Myocyte (in vitro differentiated cells): ENCODE data around the gene ZNF358. TPM values are rescaled to one million over a fixed set of nuclear protein-coding genes. Genes with fewer than 3 reads are reported as not detected.

Source experiments
- DNase-seq: peaks from one replicate; pipeline ENCODE4 v3.0.0-alpha.2; 2012; ENCODE audit warnings: low read depth
- total RNA-seq: library from RNA; depleted of rRNA; stranded (reverse); fragments of >200 nt; gene quantifications from 2 replicates; pipeline ENCODE4 v1.2.3, GENCODE V29; 2014

ZNF358 gene
- total RNA-seq, 1 donor from 2014 or later, result 70.8 TPM

DNA sequence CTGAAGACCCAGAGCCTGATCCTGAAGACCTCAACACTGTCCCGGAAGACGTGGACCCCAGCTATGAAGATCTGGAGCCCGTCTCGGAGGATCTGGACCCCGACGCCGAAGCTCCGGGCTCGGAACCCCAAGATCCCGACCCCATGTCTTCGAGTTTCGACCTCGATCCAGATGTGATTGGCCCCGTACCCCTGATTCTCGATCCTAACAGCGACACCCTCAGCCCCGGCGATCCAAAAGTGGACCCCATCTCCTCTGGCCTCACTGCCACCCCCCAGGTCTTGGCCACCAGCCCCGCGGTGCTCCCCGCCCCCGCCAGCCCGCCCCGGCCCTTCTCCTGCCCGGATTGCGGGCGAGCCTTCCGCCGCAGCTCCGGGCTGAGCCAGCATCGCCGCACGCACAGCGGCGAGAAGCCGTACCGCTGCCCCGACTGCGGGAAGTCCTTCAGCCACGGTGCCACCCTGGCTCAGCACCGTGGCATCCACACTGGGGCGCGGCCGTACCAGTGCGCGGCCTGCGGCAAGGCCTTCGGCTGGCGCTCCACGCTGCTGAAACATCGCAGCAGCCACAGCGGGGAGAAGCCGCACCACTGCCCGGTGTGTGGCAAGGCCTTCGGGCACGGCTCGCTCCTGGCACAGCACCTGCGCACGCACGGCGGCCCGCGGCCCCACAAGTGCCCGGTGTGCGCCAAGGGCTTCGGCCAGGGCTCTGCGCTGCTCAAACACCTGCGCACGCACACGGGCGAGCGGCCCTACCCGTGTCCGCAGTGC lies 3.6 kb downstream of the ZNF358 start:
- no peak for DNase-seq

DNA sequence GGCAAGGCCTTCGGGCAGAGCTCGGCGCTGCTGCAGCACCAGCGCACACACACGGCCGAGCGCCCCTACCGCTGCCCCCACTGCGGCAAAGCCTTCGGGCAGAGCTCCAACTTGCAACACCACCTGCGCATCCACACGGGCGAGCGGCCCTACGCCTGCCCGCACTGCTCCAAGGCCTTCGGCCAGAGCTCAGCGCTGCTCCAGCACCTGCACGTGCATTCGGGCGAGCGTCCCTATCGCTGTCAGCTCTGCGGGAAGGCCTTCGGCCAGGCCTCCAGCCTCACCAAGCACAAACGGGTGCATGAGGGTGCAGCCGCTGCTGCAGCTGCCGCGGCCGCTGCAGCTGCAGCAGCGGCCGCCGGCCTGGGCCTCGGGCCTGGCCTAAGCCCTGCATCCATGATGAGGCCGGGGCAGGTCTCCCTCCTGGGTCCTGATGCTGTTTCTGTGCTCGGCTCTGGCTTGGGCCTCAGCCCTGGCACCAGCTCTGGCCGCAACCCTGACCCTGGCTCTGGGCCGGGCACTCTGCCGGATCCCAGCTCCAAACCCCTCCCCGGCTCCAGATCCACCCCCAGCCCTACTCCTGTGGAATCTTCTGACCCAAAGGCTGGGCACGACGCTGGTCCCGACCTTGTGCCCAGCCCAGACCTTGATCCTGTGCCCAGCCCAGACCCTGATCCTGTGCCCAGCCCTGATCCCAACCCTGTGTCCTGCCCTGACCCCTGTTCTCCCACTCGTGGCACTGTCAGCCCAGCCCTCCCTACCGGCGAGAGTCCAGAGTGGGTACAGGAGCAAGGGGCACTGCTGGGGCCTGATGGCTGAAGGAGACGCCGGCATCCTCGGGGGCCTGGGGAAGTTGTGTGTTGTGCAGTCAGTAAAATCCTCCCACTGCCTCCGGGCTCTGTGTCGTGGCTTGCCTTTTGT lies 4.5 kb downstream of the ZNF358 start:
- no peak for DNase-seq

DNA sequence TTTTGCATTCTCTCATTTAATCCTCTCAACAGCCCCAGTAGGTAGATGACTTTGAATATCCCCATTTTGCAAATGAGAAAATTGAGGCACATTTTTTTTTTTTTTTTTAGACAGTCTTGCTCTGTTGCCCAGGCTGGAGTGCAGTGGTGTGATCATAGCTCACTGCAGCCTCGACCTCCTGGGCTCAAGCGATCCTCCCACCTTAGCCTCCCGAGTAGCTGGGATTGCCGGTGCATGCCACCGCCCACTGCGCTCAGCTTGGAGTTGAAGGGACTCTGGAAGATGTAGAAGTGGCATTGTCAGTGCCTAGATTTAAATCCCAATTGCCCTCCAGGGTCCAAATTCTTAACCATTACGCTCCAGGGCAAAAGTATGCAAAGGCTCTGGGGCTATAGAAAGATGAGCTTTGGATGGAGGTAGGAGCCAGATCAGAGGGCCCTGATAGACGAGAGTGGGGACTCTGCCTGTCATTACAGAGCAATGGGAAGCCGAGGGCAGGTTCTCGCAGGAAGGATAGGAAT lies 5.7 kb downstream of the ZNF358 start:
- no peak for DNase-seq

DNA sequence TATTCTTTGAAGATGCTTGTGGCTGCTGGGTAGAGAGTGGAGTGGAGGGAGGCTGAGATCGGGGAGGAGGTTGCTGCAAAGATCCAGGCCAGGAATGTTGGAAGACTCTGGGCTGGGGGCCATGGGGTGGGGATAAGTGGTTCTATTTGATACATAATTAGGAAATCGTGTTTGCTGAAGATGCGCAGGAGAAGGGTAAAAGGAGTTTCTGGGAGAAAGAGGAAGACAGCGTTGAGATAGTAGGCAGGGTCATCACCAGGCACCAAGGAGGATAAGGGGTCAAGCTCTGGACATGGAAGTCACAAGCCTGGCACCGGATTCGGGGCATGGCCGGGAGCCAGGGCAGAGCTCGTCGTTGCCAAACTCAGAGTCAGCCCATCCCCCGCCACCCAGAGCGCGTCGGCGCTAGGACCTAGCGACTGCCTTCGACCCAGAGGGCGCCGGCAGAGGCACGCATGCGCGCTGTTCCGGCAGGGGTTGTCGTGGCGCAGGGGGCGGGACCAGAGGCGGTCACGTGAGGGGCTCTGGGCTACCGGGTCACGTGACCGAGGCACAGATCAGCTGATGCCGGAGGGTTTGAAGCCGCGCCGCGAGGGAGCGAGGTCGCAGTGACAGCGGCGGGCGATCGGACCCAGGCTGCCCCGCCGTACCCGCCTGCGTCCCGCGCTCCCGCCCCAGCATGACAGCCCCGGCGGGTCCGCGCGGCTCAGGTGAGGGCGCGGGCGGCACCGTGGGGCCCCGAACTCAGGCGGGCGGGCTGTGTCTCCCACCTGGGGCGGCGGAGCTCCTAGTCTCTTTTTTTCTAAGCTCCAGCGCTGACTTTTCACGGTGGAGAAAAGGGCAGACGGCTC lies 6.4 kb downstream of the ZNF358 start, which contains the start of gene MCOLN1:
MCOLN1 (plus strand) TSS at position 553 of the 851 bp plus-strand sequence; CDS start at position 680, 127 bp downstream.
- peak; percentile 98 for DNase-seq

DNA sequence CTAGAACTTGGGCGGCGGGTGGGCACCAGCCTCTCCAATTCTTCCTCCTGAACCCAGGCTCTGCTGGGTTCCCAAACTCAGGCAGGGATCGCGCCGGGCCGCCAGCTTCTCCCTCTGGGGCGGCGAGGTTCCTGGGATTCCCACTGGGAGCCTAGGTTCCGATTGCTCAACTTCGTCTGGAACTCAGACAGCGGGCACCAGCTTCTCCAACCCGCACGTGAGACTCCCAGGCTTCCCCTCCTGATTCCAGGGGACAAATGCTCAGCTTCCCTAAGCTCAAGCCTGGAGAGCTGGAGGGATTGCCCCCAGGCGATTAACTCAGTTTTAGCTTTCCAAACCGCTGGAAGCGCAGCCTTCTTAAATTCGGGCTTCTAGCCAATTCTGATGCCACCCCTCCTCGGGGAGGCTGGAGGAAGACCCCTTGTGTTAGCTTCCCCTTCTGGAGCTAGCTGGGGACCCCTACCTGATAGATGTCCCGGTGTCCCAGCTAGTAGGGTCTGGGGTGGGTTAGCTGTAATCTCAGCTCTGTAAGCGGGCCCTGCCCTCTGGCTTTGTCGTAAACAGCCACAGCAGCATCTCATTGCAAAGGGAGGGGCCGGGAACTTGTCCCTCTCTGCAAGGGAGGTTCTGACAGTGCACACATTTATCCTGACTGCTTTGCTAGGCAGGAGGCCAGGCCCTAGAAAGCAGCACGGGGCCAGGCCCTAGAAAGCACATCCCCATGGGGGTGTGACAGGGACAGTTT lies 7.2 kb downstream of the ZNF358 start:
- DNase-seq, result no peak

DNA sequence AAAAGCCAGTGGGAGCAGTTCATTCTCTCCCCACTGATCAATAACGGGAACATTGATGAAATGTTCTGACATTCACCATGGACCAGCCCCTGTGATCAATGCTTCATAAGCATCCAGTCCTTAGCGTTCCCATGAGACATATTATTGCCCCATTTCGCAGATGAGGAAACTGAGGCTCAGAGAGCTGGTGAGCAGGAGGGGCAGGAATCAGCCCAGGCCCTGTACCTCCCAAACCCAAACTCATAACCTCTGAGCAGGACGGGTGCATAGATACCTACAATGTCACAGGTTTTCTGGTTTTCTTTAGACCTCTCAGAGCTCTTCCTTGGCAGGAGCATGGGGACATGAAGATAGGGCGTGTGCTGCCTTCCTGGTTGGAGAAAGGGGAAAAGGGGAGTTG lies 8.6 kb downstream of the ZNF358 start:
- no peak for DNase-seq

DNA sequence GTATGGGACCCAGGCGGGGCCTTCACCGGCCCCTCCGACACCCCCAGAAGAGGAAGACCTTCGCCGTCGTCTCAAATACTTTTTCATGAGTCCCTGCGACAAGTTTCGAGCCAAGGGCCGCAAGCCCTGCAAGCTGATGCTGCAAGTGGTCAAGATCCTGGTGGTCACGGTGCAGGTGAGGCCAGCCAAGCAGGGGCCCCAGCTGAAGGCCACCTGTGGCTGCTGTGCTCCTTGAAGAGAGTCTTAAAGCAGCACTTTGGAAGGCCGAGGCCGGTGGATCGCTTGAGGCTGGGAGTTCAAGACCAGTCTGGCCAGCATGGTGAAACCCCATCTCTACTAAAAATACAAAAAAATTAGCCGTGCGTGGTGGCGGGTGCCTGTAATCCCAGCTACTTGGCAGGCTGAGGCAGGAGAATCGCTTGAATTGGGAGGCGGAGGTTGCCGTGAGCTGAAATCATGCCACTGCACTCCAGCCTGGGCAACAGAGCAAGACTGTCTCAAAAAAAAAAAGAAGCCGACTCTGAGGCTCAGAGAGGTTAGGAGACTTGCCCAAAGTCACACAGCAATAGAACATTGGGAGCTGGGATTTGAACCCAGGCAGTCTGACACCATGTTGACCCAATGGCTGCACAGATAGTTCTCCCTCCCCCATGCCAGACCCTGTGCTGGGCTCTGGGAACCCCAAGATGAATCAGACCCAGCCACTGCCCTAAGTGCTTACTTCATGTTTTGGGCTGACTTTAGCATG lies 9.3 kb downstream of the ZNF358 start:
- DNase-seq, result no peak

DNA sequence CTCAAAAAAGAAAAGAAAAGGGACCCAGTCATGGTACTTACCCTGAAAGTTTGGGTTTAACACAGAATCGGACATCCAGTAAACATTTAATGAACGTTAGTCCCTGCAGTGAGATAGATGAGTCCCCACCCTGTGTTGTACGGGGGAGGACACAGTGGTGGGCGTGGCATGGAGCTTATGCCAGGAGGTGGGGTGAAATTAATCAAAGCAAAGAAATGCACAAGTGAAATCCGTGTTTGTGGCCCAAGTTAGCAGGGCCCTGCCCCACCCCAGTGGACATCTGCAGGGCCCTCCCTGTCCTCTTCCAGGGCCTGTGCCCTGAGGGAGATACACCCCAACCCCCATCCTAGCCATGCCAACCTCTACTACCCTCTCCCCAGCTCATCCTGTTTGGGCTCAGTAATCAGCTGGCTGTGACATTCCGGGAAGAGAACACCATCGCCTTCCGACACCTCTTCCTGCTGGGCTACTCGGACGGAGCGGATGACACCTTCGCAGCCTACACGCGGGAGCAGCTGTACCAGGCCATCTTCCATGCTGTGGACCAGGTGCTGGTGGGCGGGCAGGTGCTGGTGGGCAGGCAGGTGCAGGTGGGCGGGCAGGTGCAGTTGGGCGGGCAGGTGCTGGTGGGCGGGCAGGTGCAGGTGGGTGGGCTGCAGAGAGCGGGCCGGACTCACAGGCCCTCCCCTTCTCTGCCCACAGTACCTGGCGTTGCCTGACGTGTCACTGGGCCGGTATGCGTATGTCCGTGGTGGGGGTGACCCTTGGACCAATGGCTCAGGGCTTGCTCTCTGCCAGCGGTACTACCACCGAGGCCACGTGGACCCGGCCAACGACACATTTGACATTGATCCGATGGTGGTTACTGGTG lies 10.4 kb downstream of the ZNF358 start:
- DNase-seq, result no peak

DNA sequence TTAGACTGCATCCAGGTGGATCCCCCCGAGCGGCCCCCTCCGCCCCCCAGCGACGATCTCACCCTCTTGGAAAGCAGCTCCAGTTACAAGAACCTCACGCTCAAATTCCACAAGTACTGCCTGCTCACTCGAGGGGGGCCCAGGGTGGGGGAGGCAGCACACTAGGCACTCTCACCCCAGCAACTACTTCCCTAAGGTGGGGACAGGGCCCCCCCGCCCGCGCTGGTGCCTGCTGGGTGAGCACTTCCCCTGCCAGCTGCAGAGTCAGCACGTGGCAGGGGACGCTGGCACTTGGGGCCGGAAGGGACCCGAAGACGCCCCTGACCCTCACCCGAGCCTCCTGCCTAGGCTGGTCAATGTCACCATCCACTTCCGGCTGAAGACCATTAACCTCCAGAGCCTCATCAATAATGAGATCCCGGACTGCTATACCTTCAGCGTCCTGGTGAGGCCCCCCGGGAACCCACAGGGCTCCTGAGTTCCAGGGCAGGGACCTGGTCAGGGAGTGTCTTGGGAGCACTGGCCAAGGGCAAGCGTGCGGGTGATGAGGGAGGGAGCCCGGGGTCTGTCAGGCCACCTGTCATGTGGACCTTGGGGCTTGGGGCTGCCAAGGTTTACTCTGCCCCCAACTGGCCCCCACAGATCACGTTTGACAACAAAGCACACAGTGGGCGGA lies 11.8 kb downstream of the ZNF358 start:
- no peak for DNase-seq

DNA sequence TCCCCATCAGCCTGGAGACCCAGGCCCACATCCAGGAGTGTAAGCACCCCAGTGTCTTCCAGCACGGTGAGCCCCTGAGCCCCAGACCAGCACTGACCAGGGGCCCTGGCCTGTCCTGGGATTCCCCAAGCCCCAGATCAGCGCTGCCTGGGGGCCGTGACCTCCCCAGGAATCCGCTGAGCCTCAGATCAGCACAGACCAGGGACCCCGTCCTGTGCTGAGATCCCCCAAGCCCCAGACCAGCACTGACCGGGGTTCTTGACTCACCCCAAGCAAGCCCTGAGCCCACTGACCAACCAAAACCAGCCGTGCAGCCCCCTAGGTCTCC lies 12.3 kb downstream of the ZNF358 start:
- no peak for DNase-seq

DNA sequence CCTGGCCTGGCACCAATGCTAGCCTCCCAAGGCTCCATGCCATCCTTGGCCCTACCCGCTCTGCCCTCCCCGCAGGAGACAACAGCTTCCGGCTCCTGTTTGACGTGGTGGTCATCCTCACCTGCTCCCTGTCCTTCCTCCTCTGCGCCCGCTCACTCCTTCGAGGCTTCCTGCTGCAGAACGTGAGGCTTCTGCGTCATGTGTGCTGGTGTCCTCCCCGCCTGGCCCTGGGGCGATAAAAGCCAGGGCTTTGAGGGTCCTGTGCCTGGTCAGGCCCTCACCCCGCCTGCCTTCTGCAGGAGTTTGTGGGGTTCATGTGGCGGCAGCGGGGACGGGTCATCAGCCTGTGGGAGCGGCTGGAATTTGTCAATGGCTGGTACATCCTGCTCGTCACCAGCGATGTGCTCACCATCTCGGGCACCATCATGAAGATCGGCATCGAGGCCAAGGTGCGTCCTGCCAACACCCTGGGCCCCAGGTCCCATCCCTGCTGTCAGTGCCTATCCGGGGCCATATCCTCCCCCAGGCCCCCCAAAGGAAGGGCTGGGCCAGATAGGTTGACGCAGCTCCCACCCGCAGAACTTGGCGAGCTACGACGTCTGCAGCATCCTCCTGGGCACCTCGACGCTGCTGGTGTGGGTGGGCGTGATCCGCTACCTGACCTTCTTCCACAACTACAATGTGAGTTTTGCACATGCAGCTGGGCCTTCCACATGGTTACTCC lies 12.8 kb downstream of the ZNF358 start:
- no peak for DNase-seq

DNA sequence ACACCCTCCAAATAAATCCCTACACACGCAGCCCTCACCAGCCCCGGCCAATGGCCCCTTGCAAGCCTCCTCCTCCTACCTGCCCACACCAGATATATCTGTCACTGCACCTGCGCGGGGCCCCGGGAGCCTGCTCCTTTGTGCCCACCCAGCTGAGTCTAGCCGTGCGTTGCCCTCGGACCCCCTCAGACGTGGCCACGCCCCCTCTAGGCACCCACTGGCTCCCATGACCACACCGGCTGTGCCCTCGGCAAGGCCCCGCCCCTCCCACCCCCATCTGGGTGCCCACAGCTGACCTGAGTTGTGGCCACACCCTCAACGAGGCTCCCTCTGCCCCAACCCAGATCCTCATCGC lies 13.3 kb downstream of the ZNF358 start:
- no peak for DNase-seq

DNA sequence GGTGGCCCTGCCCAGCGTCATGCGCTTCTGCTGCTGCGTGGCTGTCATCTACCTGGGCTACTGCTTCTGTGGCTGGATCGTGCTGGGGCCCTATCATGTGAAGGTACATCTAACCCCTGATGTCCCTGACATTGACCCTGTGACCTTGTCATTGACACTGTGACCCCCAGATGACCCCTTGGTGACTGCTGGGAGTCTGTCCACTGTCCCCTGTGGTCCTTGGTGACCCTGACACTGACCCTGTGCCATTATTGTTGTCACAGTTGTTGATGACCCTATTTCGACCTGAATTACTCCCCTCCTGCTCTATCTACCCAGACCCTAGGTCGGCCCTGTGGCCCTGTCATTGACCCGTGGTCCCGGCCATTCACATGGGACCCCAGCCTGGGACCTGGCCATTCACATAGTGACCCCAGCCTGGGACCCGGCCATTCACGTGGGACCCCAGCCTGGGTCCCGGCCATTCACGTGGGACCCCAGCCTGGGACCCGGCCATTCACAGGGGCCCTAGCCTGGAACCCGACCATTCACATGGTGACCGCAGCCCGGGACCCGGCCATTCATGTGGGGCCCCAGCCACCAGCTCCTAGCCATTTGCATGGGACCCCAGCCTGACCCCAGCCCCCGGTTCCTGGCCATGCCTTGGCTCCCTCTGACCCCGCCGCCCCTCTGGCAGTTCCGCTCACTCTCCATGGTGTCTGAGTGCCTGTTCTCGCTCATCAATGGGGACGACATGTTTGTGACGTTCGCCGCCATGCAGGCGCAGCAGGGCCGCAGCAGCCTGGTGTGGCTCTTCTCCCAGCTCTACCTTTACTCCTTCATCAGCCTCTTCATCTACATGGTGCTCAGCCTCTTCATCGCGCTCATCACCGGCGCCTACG lies 13.9 kb downstream of the ZNF358 start:
- no peak for DNase-seq

DNA sequence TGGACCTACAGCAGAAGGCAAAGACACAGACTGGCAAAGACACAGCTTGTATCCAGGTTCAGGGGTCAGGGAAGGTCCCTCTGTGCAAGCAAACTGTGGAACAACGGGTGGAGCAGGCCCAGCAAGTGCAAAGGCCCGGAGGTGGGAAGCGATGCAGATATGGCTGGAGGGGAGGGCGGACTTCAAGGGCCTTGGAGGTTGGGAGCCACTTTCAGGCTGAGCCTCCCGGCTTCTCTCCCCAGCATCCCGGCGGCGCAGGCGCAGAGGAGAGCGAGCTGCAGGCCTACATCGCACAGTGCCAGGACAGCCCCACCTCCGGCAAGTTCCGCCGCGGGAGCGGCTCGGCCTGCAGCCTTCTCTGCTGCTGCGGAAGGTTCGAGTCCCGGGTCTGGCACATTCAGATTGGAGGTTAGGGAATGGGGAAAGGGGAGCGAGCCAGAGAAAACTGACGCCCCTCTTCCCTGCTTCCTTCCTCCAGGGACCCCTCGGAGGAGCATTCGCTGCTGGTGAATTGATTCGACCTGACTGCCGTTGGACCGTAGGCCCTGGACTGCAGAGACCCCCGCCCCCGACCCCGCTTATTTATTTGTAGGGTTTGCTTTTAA lies 17.5 kb downstream of the ZNF358 start:
- DNase-seq, result peak; percentile 64

DNA sequence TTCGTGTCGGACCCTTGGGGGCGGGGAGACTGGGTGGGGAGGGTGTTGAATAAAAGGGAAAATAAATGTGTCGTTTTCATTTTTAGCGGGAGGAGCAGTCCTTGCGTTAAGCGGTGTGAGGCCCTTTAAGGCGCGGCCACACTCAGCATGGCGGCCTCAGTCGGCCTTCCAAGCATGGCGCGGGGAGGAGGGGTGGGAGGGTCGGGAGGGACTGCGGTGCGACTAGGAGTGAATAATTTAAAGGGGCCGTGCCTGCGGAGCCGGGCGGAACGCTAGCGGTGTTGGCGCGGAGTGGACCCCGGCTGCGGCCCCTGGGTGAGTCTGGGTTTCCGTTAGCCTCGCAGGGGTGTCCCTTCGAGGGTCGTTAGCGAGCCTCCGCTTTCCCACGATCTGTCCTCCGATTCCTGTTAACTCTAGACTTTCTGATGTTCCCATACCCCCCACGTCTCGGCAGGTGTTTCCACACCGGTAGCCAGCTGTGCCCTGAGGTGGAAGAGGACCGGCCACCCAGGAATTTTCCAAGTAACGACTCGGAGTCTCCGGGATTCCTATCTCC lies 18.1 kb downstream of the ZNF358 start:
- peak; percentile 91 for DNase-seq

DNA sequence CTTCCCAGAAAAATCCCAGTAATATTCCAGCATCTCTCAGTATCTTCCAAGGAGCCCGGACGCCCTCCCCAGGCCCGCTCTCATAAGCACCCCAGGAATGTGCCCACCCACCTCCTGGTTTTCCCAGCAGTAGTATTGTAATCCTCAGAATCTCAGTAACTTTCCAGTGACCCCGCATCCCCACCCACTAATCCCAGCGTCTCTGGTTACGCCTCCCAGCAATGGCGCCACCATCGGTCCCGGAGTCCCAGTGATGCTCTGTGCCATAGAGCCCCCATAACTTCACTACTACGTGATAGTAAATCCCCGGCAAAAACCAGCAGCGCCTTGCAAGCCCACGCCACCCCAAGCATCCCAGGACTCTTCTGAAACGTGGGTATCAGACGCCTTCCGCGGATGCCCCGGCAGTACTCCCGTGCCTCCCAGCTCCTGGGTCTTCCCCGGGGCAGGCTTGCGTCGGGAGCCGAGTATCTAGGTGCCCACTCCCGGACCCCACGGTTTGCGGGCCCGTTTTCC lies 18.7 kb downstream of the ZNF358 start:
- peak; percentile 87 for DNase-seq
